Naive thymus-derived CD4-positive, alpha-beta T cell (primary cell): ENCODE results near the gene PDE4D. TPM values are rescaled to one million over a fixed set of nuclear protein-coding genes. Genes with fewer than 3 reads are reported as not detected.

Experiments
- ATAC-seq: fragments of 150-1000 bp; cut with Tn5 transposase; 2 replicates; pipeline ENCODE4 v1.10.0; 2021; ENCODE audit warnings: mild to moderate bottlenecking, moderate library complexity
- CTCF ChIA-PET: fragments of 350-600 bp; sonication (Branson Sonifier 250); formaldehyde crosslinking; loops from one replicate; lab custom pipeline; 2021; ENCODE audit warnings: antibody characterized with exemption; lab: Charles Lee
- POLR2A ChIA-PET: fragments of 350-600 bp; sonication (Branson Sonifier 250); formaldehyde crosslinking; loops from one replicate; lab custom pipeline; 2021; ENCODE audit warnings: antibody characterized with exemption, inconsistent platforms; lab: Charles Lee
- DNase-seq, 9 donors: peaks; one replicate each; pipeline versions ENCODE4 v3.0.0 to v3.0.0-alpha.2; 2020 to 2022; ENCODE audit warnings: mixed read lengths in 1 of 9
- H3K27ac ChIP-seq: one replicate; pipeline ENCODE4 v1.7.0; 2013; ENCODE audit warnings: mild to moderate bottlenecking, low read depth, low read length, moderate library complexity
- H3K27me3 ChIP-seq, 2 donors: one replicate each; pipeline ENCODE4 v1.7.0; 2013; ENCODE audit warnings: low read length in 2 of 2, mild to moderate bottlenecking in 2 of 2, moderate library complexity in 2 of 2; ENCODE audit not compliant: control insufficient read depth in 2 of 2, insufficient read depth in 2 of 2
- H3K36me3 ChIP-seq, 3 experiments: 1 replicate in 2 of 3; 2 replicates in 1 of 3; pipeline ENCODE4 v1.7.0; 2013; ENCODE audit warnings: low read length in 3 of 3, mild to moderate bottlenecking in 3 of 3, moderate library complexity in 1 of 3; ENCODE audit not compliant: insufficient read depth in 3 of 3, control insufficient read depth in 2 of 3
- H3K4me1 ChIP-seq, 2 donors: one replicate each; pipeline ENCODE4 v1.7.0; 2013; ENCODE audit warnings: low read length in 2 of 2, mild to moderate bottlenecking in 2 of 2, moderate library complexity in 1 of 2; ENCODE audit not compliant: control insufficient read depth in 2 of 2, insufficient read depth in 2 of 2
- H3K4me3 ChIP-seq: 2 replicates; pipeline ENCODE4 v1.7.0; 2013; ENCODE audit warnings: mild to moderate bottlenecking, low read length
- H3K9me3 ChIP-seq, 3 experiments: 1 replicate in 2 of 3; 2 replicates in 1 of 3; pipeline ENCODE4 v1.7.0; 2013; ENCODE audit warnings: low read length in 3 of 3; ENCODE audit not compliant: control insufficient read depth in 2 of 3
- H3K27ac Mint-ChIP-seq, 9 donors: one replicate each; pipeline ENCODE4 v1.8.0; 2020 to 2022; ENCODE audit warnings: mixed read lengths in 9 of 9, mild to moderate bottlenecking in 8 of 9, moderate library complexity in 5 of 9, inconsistent platforms in 2 of 9
- H3K27me3 Mint-ChIP-seq, 5 donors: one replicate each; pipeline ENCODE4 v1.8.0; 2021 to 2022; ENCODE audit warnings: mixed read lengths in 5 of 5, mild to moderate bottlenecking in 1 of 5
- H3K36me3 Mint-ChIP-seq, 5 donors: one replicate each; pipeline ENCODE4 v1.8.0; 2020 to 2022; ENCODE audit warnings: mixed read lengths in 5 of 5, mild to moderate bottlenecking in 3 of 5, inconsistent platforms in 1 of 5
- H3K4me1 Mint-ChIP-seq, 7 donors: one replicate each; pipeline ENCODE4 v1.8.0; 2020 to 2022; ENCODE audit warnings: mixed read lengths in 7 of 7, mild to moderate bottlenecking in 3 of 7, inconsistent platforms in 1 of 7
- H3K4me3 Mint-ChIP-seq, 10 donors: one replicate each; pipeline ENCODE4 v1.8.0; 2020 to 2022; ENCODE audit warnings: mild to moderate bottlenecking in 10 of 10, mixed read lengths in 10 of 10, moderate library complexity in 6 of 10, inconsistent platforms in 2 of 10
- H3K9me3 Mint-ChIP-seq, 11 donors: one replicate each; pipeline ENCODE4 v1.8.0; 2020 to 2022; ENCODE audit warnings: mixed read lengths in 11 of 11, mild to moderate bottlenecking in 4 of 11, inconsistent platforms in 1 of 11, moderate library complexity in 1 of 11
- intact Hi-C, 2 donors: fragments of 100-400 bp; cut with micrococcal nuclease; formaldehyde crosslinking; loops; one replicate each; pipeline ENCODE4 v1.15.1; 2023
- polyA plus RNA-seq, 2 donors: library from polyadenylated mRNA; unstranded; fragments of 300-500 nt; fragmentation: Illumina TruSeq; gene quantifications; one replicate each; pipeline ENCODE4 v1.2.3, GENCODE V29; 2021
- total RNA-seq, 6 experiments: library from RNA in 5 of 6; stranded (reverse) in 5 of 6; gene quantifications; 1 replicate in 5 of 6; 2 replicates in 1 of 6; pipeline ENCODE4 v1.2.3 and lab custom pipeline; 2021 to 2026

The PDE4D gene
- total and polyA plus RNA-seq, 7 experiments from 2014 or later, result 4.9 to 102 (median 38.8) TPM

DNA sequence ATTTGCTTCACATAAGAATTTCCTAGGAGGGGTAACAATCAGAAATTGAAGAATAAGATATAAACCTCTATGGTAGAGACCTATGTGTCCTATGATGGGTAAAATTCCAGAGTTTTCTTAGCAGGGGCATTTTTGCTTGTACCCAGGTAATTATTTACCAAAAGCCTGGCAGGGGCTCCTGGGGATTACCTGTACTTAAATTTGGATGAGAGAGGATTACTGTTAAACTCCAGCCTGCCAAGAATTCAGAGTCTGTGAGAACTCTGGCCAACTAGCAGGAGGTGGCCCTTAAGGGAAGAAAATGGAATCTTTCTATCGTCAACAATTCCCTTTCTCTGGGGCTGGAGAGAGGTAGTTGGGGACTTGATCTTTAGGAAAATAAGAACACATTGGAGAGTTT, 460.4 kb downstream of the PDE4D start:
- Histone ChIP-seq H3K4me1 (no peaks in the 10 kb centered on the region), H3K27ac (no peak overlapping the region), H3K4me3 (no peak overlapping the region), H3K36me3 (no peaks in the 10 kb centered on the region), H3K9me3 (no peaks in the 10 kb centered on the region), H3K27me3 (no peaks in the 10 kb centered on the region)
- Mint-ChIP-seq H3K27me3 (peaks cover 0 to 23% (median 11%) of the 10 kb centered on the region in 5 donors), H3K9me3 (no peaks in the 10 kb centered on the region), H3K4me3 (no peak overlapping the region), H3K36me3 (no peaks in the 10 kb centered on the region), H3K4me1 (no peaks in the 10 kb centered on the region), H3K27ac (no peak overlapping the region)
- DNase-seq (no peak), ATAC-seq (no peak)
- POLR2A ChIA-PET, result no interaction called here
- CTCF ChIA-PET, result no interaction called here
- intact Hi-C loops, result no loop called here

DNA sequence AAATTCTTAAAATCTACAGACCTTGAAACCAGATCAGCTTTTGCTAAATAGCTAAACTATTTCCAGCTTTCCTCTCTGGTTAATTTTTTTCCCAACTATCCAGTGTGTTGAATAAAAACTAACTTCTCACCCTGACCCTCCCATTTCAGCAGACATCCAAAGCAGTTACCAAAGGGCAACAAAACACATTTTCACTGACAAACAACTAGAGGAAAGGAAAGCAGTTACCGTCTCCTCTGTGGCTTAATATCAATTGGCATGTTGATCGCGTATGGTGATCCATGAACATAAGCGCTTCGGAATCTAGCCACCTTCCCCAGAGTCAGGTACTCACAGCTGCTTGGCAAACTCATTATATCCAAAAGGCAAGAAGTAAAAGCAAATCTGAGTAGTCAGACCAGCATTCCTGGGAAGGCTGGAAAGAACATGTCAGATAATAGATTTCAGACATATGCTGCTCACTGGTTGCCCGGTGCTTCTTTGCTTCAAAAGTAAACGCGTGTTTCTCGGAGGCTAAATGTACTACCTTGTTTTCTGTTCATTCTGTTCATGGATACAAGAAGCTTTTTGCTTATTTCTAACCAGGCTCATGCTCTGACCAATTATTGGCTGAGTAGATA, 463.4 kb downstream of the PDE4D start:
- H3K36me3 Mint-ChIP-seq, result no peaks in the 10 kb centered on the region
- H3K27me3 Mint-ChIP-seq, result peaks cover 0 to 10% (median 4%) of the 10 kb centered on the region in 5 donors
- no peaks in the 10 kb centered on the region for H3K4me1 Mint-ChIP-seq
- DNase-seq (no peak), ATAC-seq (no peak)
- Histone ChIP-seq H3K4me3 (no peak overlapping the region), H3K4me1 (no peaks in the 10 kb centered on the region), H3K36me3 (no peaks in the 10 kb centered on the region), H3K27me3 (no peaks in the 10 kb centered on the region), H3K9me3 (no peaks in the 10 kb centered on the region), H3K27ac (no peak overlapping the region)
- intact Hi-C loops, result no loop called here
- H3K4me3 Mint-ChIP-seq, result no peak overlapping the region
- no peak overlapping the region for H3K27ac Mint-ChIP-seq
- peaks cover 0 to 2% (median 0%) of the 10 kb centered on the region in 11 donors for H3K9me3 Mint-ChIP-seq
- ChIA-PET CTCF (no interaction called here), POLR2A (no interaction called here)

DNA sequence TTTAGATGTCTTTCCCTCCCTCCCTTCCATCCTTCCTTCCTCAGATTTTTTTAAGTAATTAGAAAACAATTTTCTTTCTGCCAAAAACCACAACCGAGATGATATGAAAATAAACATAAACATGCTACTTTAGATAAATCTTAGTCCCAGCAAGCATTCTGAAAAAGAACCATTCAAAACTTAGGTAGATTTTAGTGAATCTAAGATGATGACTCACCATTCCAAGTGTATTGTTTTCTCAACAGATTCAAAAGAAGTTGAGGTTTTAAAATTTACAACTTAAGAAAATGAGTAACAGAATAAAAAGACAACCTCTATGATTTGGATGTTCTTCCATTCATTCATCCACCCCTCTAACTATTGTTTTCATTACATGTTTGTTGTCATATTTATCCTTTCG, 465.1 kb downstream of the PDE4D start:
- H3K9me3 ChIP-seq, result no peaks in the 10 kb centered on the region
- Mint-ChIP-seq H3K9me3 (peaks cover 0 to 2% (median 0%) of the 10 kb centered on the region in 11 donors), H3K4me1 (no peaks in the 10 kb centered on the region), H3K4me3 (no peak overlapping the region), H3K27me3 (peaks cover 0 to 6% (median 5%) of the 10 kb centered on the region in 5 donors), H3K27ac (no peak overlapping the region), H3K36me3 (no peaks in the 10 kb centered on the region)
- no peak overlapping the region for H3K27ac ChIP-seq
- no peak for ATAC-seq
- intact Hi-C loops, result no loop called here
- no peak overlapping the region for H3K4me3 ChIP-seq
- DNase-seq, result no peak
- no peaks in the 10 kb centered on the region for H3K4me1 ChIP-seq
- ChIA-PET POLR2A (no interaction called here), CTCF (no interaction called here)
- H3K36me3 ChIP-seq, result no peaks in the 10 kb centered on the region
- no peaks in the 10 kb centered on the region for H3K27me3 ChIP-seq

DNA sequence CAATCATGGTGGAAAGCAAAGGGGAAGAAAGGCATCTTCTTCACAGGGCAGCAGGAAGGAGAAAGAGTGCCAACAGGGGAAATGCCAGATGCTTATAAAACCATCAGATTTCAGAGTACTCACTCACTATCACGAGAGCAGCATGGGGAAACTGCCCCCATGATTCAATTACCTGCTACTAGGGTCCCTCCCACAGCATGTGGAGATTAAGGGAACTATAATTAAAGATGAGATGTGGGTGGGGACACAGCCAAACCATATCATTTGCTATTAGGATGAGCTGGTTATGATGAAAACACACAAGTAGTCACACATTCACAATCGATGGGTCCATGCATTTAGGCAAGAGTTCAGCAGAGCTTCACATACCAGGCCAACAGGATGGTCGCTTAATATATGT, 469.0 kb downstream of the PDE4D start:
- no peaks in the 10 kb centered on the region for H3K27me3 ChIP-seq
- DNase-seq, result no peak
- Mint-ChIP-seq H3K27me3 (peaks cover 0 to 13% (median 9%) of the 10 kb centered on the region in 5 donors), H3K27ac (no peak overlapping the region), H3K4me1 (no peaks in the 10 kb centered on the region), H3K36me3 (no peaks in the 10 kb centered on the region), H3K4me3 (no peak overlapping the region), H3K9me3 (peaks cover 0 to 2% (median 0%) of the 10 kb centered on the region in 11 donors)
- no peak overlapping the region for H3K4me3 ChIP-seq
- no peaks in the 10 kb centered on the region for H3K9me3 ChIP-seq
- no peaks in the 10 kb centered on the region for H3K4me1 ChIP-seq
- CTCF ChIA-PET, result no interaction called here
- no peak for ATAC-seq
- no peak overlapping the region for H3K27ac ChIP-seq
- intact Hi-C loops, result no loop called here
- POLR2A ChIA-PET, result no interaction called here
- no peaks in the 10 kb centered on the region for H3K36me3 ChIP-seq

DNA sequence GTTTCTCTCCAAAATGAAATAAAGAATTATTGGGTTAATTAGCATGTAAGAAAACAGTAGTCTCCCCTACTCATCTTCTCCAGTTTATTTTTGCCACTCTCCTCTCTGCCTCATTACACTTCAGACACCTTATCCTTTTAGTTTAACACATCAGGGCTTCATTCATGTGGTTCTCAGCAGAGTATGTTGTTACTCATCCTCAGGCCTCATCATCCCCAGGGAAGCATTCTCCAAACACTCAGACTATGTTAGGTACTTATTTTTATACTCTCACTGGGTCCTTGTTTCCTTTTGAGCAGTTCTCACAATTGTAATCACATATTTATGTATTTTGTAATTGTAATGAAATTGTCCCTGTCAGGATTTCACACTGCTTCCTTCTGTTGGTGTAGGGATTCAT, 470.5 kb downstream of the PDE4D start:
- intact Hi-C loops, result no loop called here
- POLR2A ChIA-PET, result no interaction called here
- H3K4me3 ChIP-seq, result no peak overlapping the region
- peaks cover 0 to 9% (median 6%) of the 10 kb centered on the region in 5 donors for H3K27me3 Mint-ChIP-seq
- no peak for DNase-seq
- no peaks in the 10 kb centered on the region for H3K36me3 Mint-ChIP-seq
- no peaks in the 10 kb centered on the region for H3K4me1 ChIP-seq
- H3K9me3 ChIP-seq, result no peaks in the 10 kb centered on the region
- H3K9me3 Mint-ChIP-seq, result peaks cover 0 to 2% (median 0%) of the 10 kb centered on the region in 11 donors
- ATAC-seq, result no peak
- H3K27me3 ChIP-seq, result no peaks in the 10 kb centered on the region
- no peak overlapping the region for H3K27ac ChIP-seq
- H3K4me3 Mint-ChIP-seq, result no peak overlapping the region
- no peaks in the 10 kb centered on the region for H3K36me3 ChIP-seq
- no peak overlapping the region for H3K27ac Mint-ChIP-seq
- CTCF ChIA-PET, result no interaction called here
- no peaks in the 10 kb centered on the region for H3K4me1 Mint-ChIP-seq

DNA sequence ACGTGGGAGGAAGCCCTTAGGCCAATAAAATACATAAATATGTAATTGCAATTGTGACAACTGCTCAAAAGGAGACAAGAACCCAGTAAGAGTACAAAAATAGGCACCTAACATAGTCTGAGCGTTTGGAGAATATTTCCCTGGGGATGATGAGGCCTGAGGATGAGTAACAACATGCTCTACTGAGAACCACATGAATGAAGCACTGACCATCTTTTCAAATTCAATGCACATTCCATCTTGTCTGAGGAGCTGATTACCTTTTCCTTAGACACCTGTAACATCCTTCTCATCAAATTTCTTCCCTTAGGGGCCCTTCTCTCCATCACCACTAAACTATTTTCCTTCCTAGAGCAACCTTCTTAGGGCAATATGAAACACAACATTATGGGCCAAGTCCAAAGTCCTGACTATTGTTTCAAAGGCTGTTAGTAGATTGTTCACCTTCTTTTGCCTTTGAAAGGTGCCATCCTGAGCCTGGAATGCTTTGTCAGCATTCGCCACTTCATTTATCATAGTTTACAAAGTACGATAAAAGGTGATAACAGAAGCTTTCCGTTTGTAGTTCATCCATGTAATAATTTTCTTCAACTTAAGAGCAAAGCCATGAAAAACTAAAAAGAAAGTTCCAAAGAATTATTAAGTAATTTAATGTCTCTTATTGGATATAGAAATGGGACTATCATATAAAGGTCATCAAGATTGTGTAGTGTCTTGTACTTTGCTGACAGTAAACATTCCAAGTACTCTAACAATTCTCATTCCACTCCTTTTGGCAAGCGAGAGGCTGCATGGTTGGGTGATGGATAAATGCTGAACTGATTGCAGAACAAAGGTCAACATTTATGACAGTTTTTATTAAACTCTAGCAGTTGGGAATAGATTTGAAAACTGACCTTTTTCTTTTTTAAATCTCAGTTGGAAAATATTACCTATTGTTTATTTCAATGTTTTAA, 471.3 kb downstream of the PDE4D start:
- intact Hi-C loops, result no loop called here
- Histone ChIP-seq H3K4me3 (no peak overlapping the region), H3K4me1 (no peaks in the 10 kb centered on the region), H3K27ac (no peak overlapping the region), H3K27me3 (no peaks in the 10 kb centered on the region), H3K9me3 (no peaks in the 10 kb centered on the region), H3K36me3 (no peaks in the 10 kb centered on the region)
- H3K4me3 Mint-ChIP-seq, result no peak overlapping the region
- no peaks in the 10 kb centered on the region for H3K4me1 Mint-ChIP-seq
- DNase-seq (no peak), ATAC-seq (no peak)
- H3K27ac Mint-ChIP-seq, result no peak overlapping the region
- peaks cover 0 to 2% (median 0%) of the 10 kb centered on the region in 11 donors for H3K9me3 Mint-ChIP-seq
- ChIA-PET CTCF (no interaction called here), POLR2A (no interaction called here)
- peaks cover 0 to 9% (median 6%) of the 10 kb centered on the region in 5 donors for H3K27me3 Mint-ChIP-seq
- no peaks in the 10 kb centered on the region for H3K36me3 Mint-ChIP-seq
